WTC11 (cell line): Measurements from ENCODE around the gene KSR2. TPM values are rescaled to one million over a fixed set of nuclear protein-coding genes. Genes with fewer than 3 reads are reported as not detected.
A peak's percentile ranks its signal among the peaks of the same experiment; 100 is the strongest.
"Not testable (repeated sequence)": the region's sequence is repeated elsewhere in the genome, so short reads cannot be mapped to it uniquely, and the experiment has no call there.

Experiments used
- ATAC-seq: fragments of 200-7000 bp; cut with Tn5 transposase; 2 replicates; pipeline ENCODE4 v1.10.0; 2021; ENCODE audit warnings: mild to moderate bottlenecking, moderate library complexity
- CTCF ChIA-PET: fragments of 300-600 bp; sonication (Branson Sonifier 250); formaldehyde crosslinking; loops from one replicate; lab custom pipeline; 2021; ENCODE audit warnings: antibody characterized with exemption; lab: Charles Lee
- POLR2A ChIA-PET: fragments of 350-600 bp; sonication (Branson Sonifier 250); formaldehyde crosslinking; loops from one replicate; lab custom pipeline; 2021; ENCODE audit warnings: antibody characterized with exemption; lab: Charles Lee
- DNase-seq: peaks from one replicate; pipeline ENCODE4 v3.0.0; 2021; ENCODE audit warnings: low spot score
- H3K27ac Mint-ChIP-seq: 2 replicates; pipeline ENCODE4 v1.8.0; 2021; ENCODE audit warnings: mixed read lengths
- H3K27me3 Mint-ChIP-seq: 2 replicates; pipeline ENCODE4 v1.8.0; 2021; ENCODE audit warnings: low read depth, mild to moderate bottlenecking, moderate library complexity, mixed read lengths
- H3K36me3 Mint-ChIP-seq: 2 replicates; pipeline ENCODE4 v1.8.0; 2021; ENCODE audit warnings: mixed read lengths
- H3K4me1 Mint-ChIP-seq: 2 replicates; pipeline ENCODE4 v1.8.0; 2022; ENCODE audit warnings: mixed read lengths
- H3K4me3 Mint-ChIP-seq: 2 replicates; pipeline ENCODE4 v1.8.0; 2021; ENCODE audit warnings: mild to moderate bottlenecking, moderate library complexity, mixed read lengths
- H3K9me3 Mint-ChIP-seq: 2 replicates; pipeline ENCODE4 v1.8.0; 2021; ENCODE audit warnings: mixed read lengths
- FOXJ3 ChIP-seq: sonication (generic); formaldehyde crosslinking; IDR thresholded peaks from 2 replicates; pipeline ENCODE4 v1.9.0; 2021; ENCODE audit warnings: missing genetic modification reagents, mild to moderate bottlenecking, borderline replicate concordance
- GRHL2 ChIP-seq: fragments of 250-450 bp; sonication (Bioruptor Pico); IDR thresholded peaks from 2 replicates; pipeline ENCODE4 v1.8.0; 2022; ENCODE audit warnings: mild to moderate bottlenecking, moderate library complexity; ENCODE audit not compliant: insufficient replicate concordance, severe bottlenecking
- HMGA2 ChIP-seq: fragments of 250-450 bp; sonication (Bioruptor Pico); IDR thresholded peaks from 2 replicates; pipeline ENCODE4 v1.4.0; 2021; ENCODE audit warnings: mild to moderate bottlenecking, moderate library complexity
- IRF2 ChIP-seq: sonication (generic); formaldehyde crosslinking; IDR thresholded peaks from 2 replicates; pipeline ENCODE4 v1.8.0; 2022; ENCODE audit warnings: low read depth, missing genetic modification reagents, borderline replicate concordance
- MLX ChIP-seq: sonication (generic); formaldehyde crosslinking; IDR thresholded peaks from 2 replicates; pipeline ENCODE4 v1.8.1; 2023; ENCODE audit warnings: mild to moderate bottlenecking, missing genetic modification reagents, moderate library complexity
- RORB ChIP-seq: fragments of 250-450 bp; sonication (Bioruptor Pico); IDR thresholded peaks from 2 replicates; pipeline ENCODE4 v1.9.0; 2021; ENCODE audit warnings: mild to moderate bottlenecking
- SMAD4 ChIP-seq: sonication (generic); formaldehyde crosslinking; IDR thresholded peaks from 2 replicates; pipeline ENCODE4 v1.8.0; 2022; ENCODE audit warnings: mild to moderate bottlenecking, missing genetic modification reagents
- TCF7 ChIP-seq: sonication (generic); formaldehyde crosslinking; IDR thresholded peaks from 2 replicates; pipeline ENCODE4 v1.8.0; 2022; ENCODE audit warnings: mild to moderate bottlenecking, low read depth, missing genetic modification reagents, moderate library complexity
- TEAD1 ChIP-seq: sonication (generic); formaldehyde crosslinking; IDR thresholded peaks from 2 replicates; pipeline ENCODE4 v1.8.0; 2022; ENCODE audit warnings: mild to moderate bottlenecking, missing genetic modification reagents
- ZBTB21 ChIP-seq: sonication (generic); formaldehyde crosslinking; IDR thresholded peaks from 2 replicates; pipeline ENCODE4 v1.8.1; 2023; ENCODE audit warnings: mild to moderate bottlenecking, missing genetic modification reagents, borderline replicate concordance
- ZNF121 ChIP-seq: sonication (generic); formaldehyde crosslinking; IDR thresholded peaks from 2 replicates; pipeline ENCODE4 v1.8.0; 2023; ENCODE audit warnings: missing genetic modification reagents
- ZNF232 ChIP-seq: sonication (generic); formaldehyde crosslinking; IDR thresholded peaks from 2 replicates; pipeline ENCODE4 v1.8.0; 2022; ENCODE audit warnings: mild to moderate bottlenecking, missing genetic modification reagents
- ZNF317 ChIP-seq: sonication (generic); formaldehyde crosslinking; IDR thresholded peaks from 2 replicates; pipeline ENCODE4 v1.8.1; 2023; ENCODE audit warnings: low read depth, mild to moderate bottlenecking, moderate library complexity, missing genetic modification reagents, borderline replicate concordance
- ZNF423 ChIP-seq: fragments of 250-450 bp; sonication (Bioruptor Pico); IDR thresholded peaks from 2 replicates; pipeline ENCODE4 v2.1.2; 2022; ENCODE audit warnings: mild to moderate bottlenecking, moderate library complexity
- total RNA-seq: library from RNA; stranded (reverse); gene quantifications from 3 replicates; pipeline ENCODE4 v1.2.3, GENCODE V29; 2021
- TF ChIP-seq, protein P1 (sequence below): fragments of 200-600 bp; IDR thresholded peaks from 2 replicates; pipeline ENCODE4 v1.8.0; 2022; ENCODE audit warnings: antibody characterized with exemption
- TF ChIP-seq, protein P2 (sequence below): fragments of 250-450 bp; sonication (Bioruptor Pico); IDR thresholded peaks from 2 replicates; pipeline ENCODE4 v2.1.2; 2022; ENCODE audit warnings: mild to moderate bottlenecking, moderate library complexity

KSR2 gene
- total RNA-seq, 1 experiment from 2014 or later = 2.4 TPM

GRCh38 chr12:117874842-117875434 lies 93.9 kb downstream of the KSR2 start:
- peaks cover 22% of the 10 kb centered on the region for H3K4me1 Mint-ChIP-seq
- ChIA-PET POLR2A (interaction anchor here (0.6 to 1.3 kb wide), 3 partner anchors 17 to 187 kb away, joined by 3 read pairs; partner anchors contain the start of gene RFC5), CTCF (interaction anchor here (0.6 to 3.0 kb wide), 36 partner anchors 9 to 684 kb away, joined by 3 to 32 read pairs (median 4); partner anchors contain the start of genes RFC5 and SUDS3)
- TF ChIP-seq, protein P1, sequence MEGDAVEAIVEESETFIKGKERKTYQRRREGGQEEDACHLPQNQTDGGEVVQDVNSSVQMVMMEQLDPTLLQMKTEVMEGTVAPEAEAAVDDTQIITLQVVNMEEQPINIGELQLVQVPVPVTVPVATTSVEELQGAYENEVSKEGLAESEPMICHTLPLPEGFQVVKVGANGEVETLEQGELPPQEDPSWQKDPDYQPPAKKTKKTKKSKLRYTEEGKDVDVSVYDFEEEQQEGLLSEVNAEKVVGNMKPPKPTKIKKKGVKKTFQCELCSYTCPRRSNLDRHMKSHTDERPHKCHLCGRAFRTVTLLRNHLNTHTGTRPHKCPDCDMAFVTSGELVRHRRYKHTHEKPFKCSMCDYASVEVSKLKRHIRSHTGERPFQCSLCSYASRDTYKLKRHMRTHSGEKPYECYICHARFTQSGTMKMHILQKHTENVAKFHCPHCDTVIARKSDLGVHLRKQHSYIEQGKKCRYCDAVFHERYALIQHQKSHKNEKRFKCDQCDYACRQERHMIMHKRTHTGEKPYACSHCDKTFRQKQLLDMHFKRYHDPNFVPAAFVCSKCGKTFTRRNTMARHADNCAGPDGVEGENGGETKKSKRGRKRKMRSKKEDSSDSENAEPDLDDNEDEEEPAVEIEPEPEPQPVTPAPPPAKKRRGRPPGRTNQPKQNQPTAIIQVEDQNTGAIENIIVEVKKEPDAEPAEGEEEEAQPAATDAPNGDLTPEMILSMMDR = peak; percentile 94
- TF ChIP-seq, protein P2, sequence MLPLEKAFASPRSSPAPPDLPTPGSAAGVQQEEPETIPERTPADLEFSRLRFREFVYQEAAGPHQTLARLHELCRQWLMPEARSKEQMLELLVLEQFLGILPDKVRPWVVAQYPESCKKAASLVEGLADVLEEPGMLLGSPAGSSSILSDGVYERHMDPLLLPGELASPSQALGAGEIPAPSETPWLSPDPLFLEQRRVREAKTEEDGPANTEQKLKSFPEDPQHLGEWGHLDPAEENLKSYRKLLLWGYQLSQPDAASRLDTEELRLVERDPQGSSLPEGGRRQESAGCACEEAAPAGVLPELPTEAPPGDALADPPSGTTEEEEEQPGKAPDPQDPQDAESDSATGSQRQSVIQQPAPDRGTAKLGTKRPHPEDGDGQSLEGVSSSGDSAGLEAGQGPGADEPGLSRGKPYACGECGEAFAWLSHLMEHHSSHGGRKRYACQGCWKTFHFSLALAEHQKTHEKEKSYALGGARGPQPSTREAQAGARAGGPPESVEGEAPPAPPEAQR (CRISPR knock-in tag) = no peak
- DNase-seq (peak; percentile 88), ATAC-seq (peak; percentile 81)
- H3K27me3 Mint-ChIP-seq = no peaks in the 10 kb centered on the region
- no peaks in the 10 kb centered on the region for H3K9me3 Mint-ChIP-seq
- H3K36me3 Mint-ChIP-seq = no peaks in the 10 kb centered on the region
- no peak overlapping the region for H3K4me3 Mint-ChIP-seq
- H3K27ac Mint-ChIP-seq = no peak overlapping the region

- DNase-seq, H3K27me3 Mint-ChIP-seq, H3K36me3 Mint-ChIP-seq, ATAC-seq, H3K27ac Mint-ChIP-seq, H3K4me3 Mint-ChIP-seq, H3K9me3 Mint-ChIP-seq: not testable (repeated sequence)
- POLR2A ChIA-PET = interaction anchor here (0.6 to 1.3 kb wide), 2 partner anchors 142 to 188 kb away, joined by 3 read pairs; partner anchors contain the start of gene RFC5
- peak; percentile 59; the same call in 1 of the 2 replicates for TF ChIP-seq ZNF121 (CRISPR knock-in tag)
- CTCF ChIA-PET = interaction anchor here (0.6 to 3.0 kb wide), 27 partner anchors 10 to 683 kb away, joined by 3 to 32 read pairs (median 6); partner anchors contain the start of genes RFC5 and SUDS3
- peaks cover 22% of the 10 kb centered on the region for H3K4me1 Mint-ChIP-seq
Observed at GRCh38 chr12:117874198-117874597, 94.6 kb downstream of the KSR2 start.

- Mint-ChIP-seq H3K27ac (no peak overlapping the region), H3K4me3 (no peak overlapping the region), H3K9me3 (peaks cover 3% of the 10 kb centered on the region)
- CTCF ChIA-PET = interaction anchor here (0.6 kb wide), 1 partner anchor 109 kb away, joined by 4 read pairs; no protein-coding TSS in a partner anchor
- no peak for TF ChIP-seq RORB (CRISPR knock-in tag)
- no peak for TF ChIP-seq ZBTB21 (CRISPR knock-in tag)
- no peak for TF ChIP-seq SMAD4 (CRISPR knock-in tag)
- no peak for TF ChIP-seq HMGA2 (CRISPR knock-in tag)
- TF ChIP-seq, protein P2 (CRISPR knock-in tag) = no peak
- no peak for TF ChIP-seq IRF2 (CRISPR knock-in tag)
- no peak for TF ChIP-seq MLX
- TF ChIP-seq FOXJ3 (CRISPR knock-in tag) = no peak
- no peak for TF ChIP-seq GRHL2 (CRISPR knock-in tag)
- no peak for TF ChIP-seq TEAD1
- TF ChIP-seq ZNF317 (CRISPR knock-in tag) = no peak
- TF ChIP-seq ZNF423 = no peak
- no peak for TF ChIP-seq TCF7 (CRISPR knock-in tag)
- TF ChIP-seq ZNF232 (CRISPR knock-in tag) = no peak
- TF ChIP-seq, all 79 proteins: peak for 0
- ATAC-seq (no peak), DNase-seq (no peak)
- H3K4me1 Mint-ChIP-seq = peaks cover 12% of the 10 kb centered on the region
- H3K27me3 Mint-ChIP-seq = no peaks in the 10 kb centered on the region
- H3K36me3 Mint-ChIP-seq = peaks cover 2% of the 10 kb centered on the region
- POLR2A ChIA-PET = interaction anchor here (0.6 to 0.7 kb wide), 3 partner anchors 191 to 1078 kb away, joined by 3 to 7 read pairs (median 5); no protein-coding TSS in a partner anchor
Observed at GRCh38 chr12:117872546-117873169, 96.1 kb downstream of the KSR2 start.
